Activated CD8-positive, alpha-beta T cell treated with anti-CD3 and anti-CD28 coated beads for 36 hours (primary cell): Measurements from ENCODE around the gene TMEM203. TPM values are rescaled to one million over a fixed set of nuclear protein-coding genes. Genes with fewer than 3 reads are reported as not detected.

Experiments
- ATAC-seq: fragments of 200-7000 bp; cut with Tn5 transposase; one replicate; pipeline ENCODE4 v1.10.0; 2021; ENCODE audit warnings: mild to moderate bottlenecking, moderate library complexity
- CTCF ChIA-PET: fragments of 350-600 bp; sonication (Branson Sonifier 250); formaldehyde crosslinking; loops from one replicate; lab custom pipeline; 2021; ENCODE audit warnings: antibody characterized with exemption; lab: Charles Lee
- POLR2A ChIA-PET: fragments of 350-600 bp; sonication (Branson Sonifier 250); formaldehyde crosslinking; loops from one replicate; lab custom pipeline; 2021; ENCODE audit warnings: antibody characterized with exemption; lab: Charles Lee
- DNase-seq: peaks from one replicate; pipeline ENCODE4 v3.0.0-alpha.2; 2020
- H3K27ac Mint-ChIP-seq: one replicate; pipeline ENCODE4 v1.8.0; 2021; ENCODE audit warnings: mild to moderate bottlenecking, mixed read lengths
- H3K27me3 Mint-ChIP-seq: one replicate; pipeline ENCODE4 v1.8.0; 2021; ENCODE audit warnings: mixed read lengths
- H3K36me3 Mint-ChIP-seq: one replicate; pipeline ENCODE4 v1.8.0; 2021; ENCODE audit warnings: low read depth, mixed read lengths
- H3K4me1 Mint-ChIP-seq: one replicate; pipeline ENCODE4 v1.8.0; 2021; ENCODE audit warnings: low read depth, mixed read lengths
- H3K4me3 Mint-ChIP-seq: one replicate; pipeline ENCODE4 v1.8.0; 2021; ENCODE audit warnings: mild to moderate bottlenecking, moderate library complexity, mixed read lengths
- H3K9me3 Mint-ChIP-seq: one replicate; pipeline ENCODE4 v1.8.0; 2021; ENCODE audit warnings: mixed read lengths
- CTCF ChIP-seq: fragments of 200-600 bp; IDR thresholded peaks from one replicate; pipeline ENCODE4 v1.8.0; 2022; ENCODE audit warnings: antibody characterized with exemption, mild to moderate bottlenecking
- intact Hi-C: fragments of 100-400 bp; cut with micrococcal nuclease; formaldehyde crosslinking; loops from one replicate; pipeline ENCODE4 v1.10.0; 2022
- total RNA-seq, 2 experiments: library from RNA; stranded (reverse); gene quantifications; one replicate each; pipeline ENCODE4 v1.2.3, GENCODE V29; 2021

The TMEM203 gene
- total RNA-seq, 2 experiments from 2014 or later, result 29.4 to 29.9 TPM

- ChIA-PET CTCF (interaction anchor here (1.1 kb wide), 1 partner anchor 118 kb away, joined by 3 read pairs; no protein-coding TSS in a partner anchor), POLR2A (no interaction called here)
- H3K4me3 Mint-ChIP-seq, result no peak overlapping the region
- H3K36me3 Mint-ChIP-seq, result no peaks in the 10 kb centered on the region
- no peak for TF ChIP-seq CTCF
- H3K27me3 Mint-ChIP-seq, result peaks cover 34% of the 10 kb centered on the region
- DNase-seq (no peak), ATAC-seq (no peak)
- no peaks in the 10 kb centered on the region for H3K9me3 Mint-ChIP-seq
- peaks cover 4% of the 10 kb centered on the region for H3K4me1 Mint-ChIP-seq
- no peak overlapping the region for H3K27ac Mint-ChIP-seq
- intact Hi-C loops, result no loop called here
Measured at GRCh38 chr9:137164370-137165249, 40.8 kb downstream of the TMEM203 start.

DNA sequence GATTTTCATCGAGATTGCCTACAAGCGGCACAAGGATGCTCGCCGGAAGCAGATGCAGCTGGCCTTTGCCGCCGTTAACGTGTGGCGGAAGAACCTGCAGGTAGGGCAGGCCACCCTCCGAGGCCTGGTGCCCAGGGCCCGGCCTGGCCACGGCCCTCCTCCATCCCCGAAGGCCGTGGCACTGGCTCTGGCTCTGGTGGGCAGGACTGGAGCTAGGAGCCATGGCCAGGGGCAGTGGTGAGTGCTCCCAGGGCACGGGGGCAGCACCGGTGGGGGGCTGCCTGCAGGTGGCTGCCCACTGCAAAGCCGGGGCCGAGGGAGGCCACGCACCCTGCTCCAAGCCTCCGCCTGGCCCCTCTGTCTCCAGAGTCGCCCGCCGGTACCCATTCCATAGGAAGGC lies 41.6 kb downstream of the TMEM203 start:
- Mint-ChIP-seq H3K4me3 (no peak overlapping the region), H3K27ac (no peak overlapping the region), H3K9me3 (no peaks in the 10 kb centered on the region), H3K36me3 (no peaks in the 10 kb centered on the region), H3K27me3 (peaks cover 37% of the 10 kb centered on the region), H3K4me1 (peaks cover 8% of the 10 kb centered on the region)
- no peak for TF ChIP-seq CTCF
- intact Hi-C loops, result no loop called here
- ChIA-PET POLR2A (no interaction called here), CTCF (no interaction called here)
- DNase-seq (no peak), ATAC-seq (no peak)

GRCh38 chr9:137163365-137163715 lies 42.1 kb downstream of the TMEM203 start:
- intact Hi-C loops, result no loop called here
- no peaks in the 10 kb centered on the region for H3K36me3 Mint-ChIP-seq
- H3K4me1 Mint-ChIP-seq, result peaks cover 9% of the 10 kb centered on the region
- DNase-seq (no peak), ATAC-seq (no peak)
- no peak overlapping the region for H3K4me3 Mint-ChIP-seq
- H3K27ac Mint-ChIP-seq, result no peak overlapping the region
- no peaks in the 10 kb centered on the region for H3K9me3 Mint-ChIP-seq
- no peak for TF ChIP-seq CTCF
- ChIA-PET POLR2A (interaction anchor here (0.7 to 1.0 kb wide), 2 partner anchors 11 to 88 kb away, joined by 3 read pairs; partner anchors contain the start of gene STPG3), CTCF (no interaction called here)
- H3K27me3 Mint-ChIP-seq, result peaks cover 39% of the 10 kb centered on the region

DNA sequence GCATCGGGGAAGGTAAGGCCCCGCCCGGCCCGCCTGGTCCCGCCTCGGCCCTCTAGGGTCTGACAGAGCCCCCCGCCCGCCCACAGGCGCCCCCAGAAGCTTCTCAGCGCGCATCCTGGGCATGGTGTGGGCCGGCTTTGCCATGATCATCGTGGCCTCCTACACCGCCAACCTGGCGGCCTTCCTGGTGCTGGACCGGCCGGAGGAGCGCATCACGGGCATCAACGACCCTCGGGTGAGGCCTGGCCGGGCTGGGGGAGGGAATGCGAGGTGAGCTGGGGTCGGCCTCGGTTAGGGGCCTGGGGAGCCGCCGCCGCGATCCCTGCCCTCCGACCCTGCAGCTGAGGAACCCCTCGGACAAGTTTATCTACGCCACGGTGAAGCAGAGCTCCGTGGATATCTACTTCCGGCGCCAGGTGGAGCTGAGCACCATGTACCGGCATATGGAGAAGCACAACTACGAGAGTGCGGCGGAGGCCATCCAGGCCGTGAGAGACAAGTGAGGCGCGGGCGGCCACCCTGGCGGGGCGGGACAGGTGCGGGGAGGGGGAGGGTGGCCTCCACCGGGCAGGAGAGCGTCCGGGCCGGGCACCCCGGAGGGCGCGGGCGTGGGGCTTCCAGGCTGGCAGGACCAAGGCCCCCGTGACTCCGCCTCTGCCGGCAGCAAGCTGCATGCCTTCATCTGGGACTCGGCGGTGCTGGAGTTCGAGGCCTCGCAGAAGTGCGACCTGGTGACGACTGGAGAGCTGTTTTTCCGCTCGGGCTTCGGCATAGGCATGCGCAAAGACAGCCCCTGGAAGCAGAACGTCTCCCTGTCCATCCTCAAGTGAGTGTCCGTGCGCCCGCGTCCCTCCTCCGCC lies 42.7 kb downstream of the TMEM203 start:
- Mint-ChIP-seq H3K4me1 (peaks cover 14% of the 10 kb centered on the region), H3K27ac (no peak overlapping the region), H3K27me3 (peaks cover 45% of the 10 kb centered on the region), H3K4me3 (no peak overlapping the region), H3K9me3 (no peaks in the 10 kb centered on the region), H3K36me3 (no peaks in the 10 kb centered on the region)
- no peak for DNase-seq
- TF ChIP-seq CTCF, result no peak
- ATAC-seq, result no peak
- ChIA-PET CTCF (interaction anchor here (0.7 kb wide), 1 partner anchor 65 kb away, joined by 3 read pairs; the partner anchor contains the start of gene RNF224), POLR2A (interaction anchor here (0.7 to 1.0 kb wide), 2 partner anchors 12 to 88 kb away, joined by 3 read pairs; partner anchors contain the start of gene STPG3)
- intact Hi-C loops, result no loop called here
